Measurements from ENCODE around the gene NKPD1. TPM values are rescaled to one million over a fixed set of nuclear protein-coding genes. Genes with fewer than 3 reads are reported as not detected.

Gene NKPD1
- total and polyA plus RNA-seq, 2 experiments from 2014 or later: 0.24 to 1.3 TPM

- no peak for TF ChIP-seq ZNF462 (CRISPR knock-in tag; IDR thresholded peaks at IDR 0.05)
- no peak for TF ChIP-seq REST (IDR thresholded peaks at IDR 0.05; ENCODE audit: unreplicated experiment)
- TF ChIP-seq STAT1 (IDR thresholded peaks at IDR 0.05; ENCODE audit: unreplicated experiment): no peak
- TF ChIP-seq ZNF331 (CRISPR knock-in tag; IDR thresholded peaks at IDR 0.05; ENCODE audit: low read depth): no peak
- no peak for TF ChIP-seq EZH2phosphoT487 (IDR thresholded peaks at IDR 0.05; ENCODE audit: unreplicated experiment)
- no peak for TF ChIP-seq CTCF (conservative IDR thresholded peaks at IDR 0.05; ENCODE audit: low read depth in 2 of 2)
- TF ChIP-seq ETS1 (IDR thresholded peaks at IDR 0.05): no peak
- no peak for TF ChIP-seq POLR2AphosphoS5 (IDR thresholded peaks at IDR 0.05; ENCODE audit: low read depth)
These were observed 38.9 kb downstream of the NKPD1 start (continued) for GRCh38 chr19:45121827-45122345.
